GM12875 (cell line): ENCODE data around the gene CCDC190.

Source experiments
- H3K4me3 ChIP-seq: one replicate; pipeline ENCODE4 v1.5.1; 2011; ENCODE audit warnings: low read depth, low read length, control low read depth
- TF ChIP-seq, protein P1 (sequence below): IDR thresholded peaks from 2 replicates; pipeline ENCODE4 v1.5.1; 2011; ENCODE audit warnings: low read depth, mild to moderate bottlenecking, control low read depth, inconsistent platforms, low read length, moderate library complexity, borderline replicate concordance; ENCODE audit not compliant: insufficient read depth

CCDC190 gene

DNA sequence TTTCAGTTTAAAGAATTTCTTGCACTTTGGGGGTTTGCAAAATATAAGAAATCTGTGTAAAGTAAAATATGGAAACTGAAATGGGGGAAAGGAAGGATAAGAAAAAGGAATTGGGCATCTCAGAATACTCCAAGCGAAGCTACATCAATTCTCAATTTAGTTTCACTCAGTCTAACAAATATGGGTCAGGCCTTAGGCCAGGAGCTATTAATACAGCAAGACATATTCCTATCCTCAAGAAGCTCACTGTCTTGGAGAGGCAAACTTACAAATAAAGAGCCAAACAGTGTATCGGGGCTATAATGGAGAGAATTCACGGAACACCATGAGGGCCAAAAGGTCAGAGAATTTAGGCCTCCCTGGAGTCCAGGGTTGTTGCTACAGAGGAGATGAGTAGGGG, 43.0 kb upstream of the CCDC190 start:
- TF ChIP-seq, protein P1, sequence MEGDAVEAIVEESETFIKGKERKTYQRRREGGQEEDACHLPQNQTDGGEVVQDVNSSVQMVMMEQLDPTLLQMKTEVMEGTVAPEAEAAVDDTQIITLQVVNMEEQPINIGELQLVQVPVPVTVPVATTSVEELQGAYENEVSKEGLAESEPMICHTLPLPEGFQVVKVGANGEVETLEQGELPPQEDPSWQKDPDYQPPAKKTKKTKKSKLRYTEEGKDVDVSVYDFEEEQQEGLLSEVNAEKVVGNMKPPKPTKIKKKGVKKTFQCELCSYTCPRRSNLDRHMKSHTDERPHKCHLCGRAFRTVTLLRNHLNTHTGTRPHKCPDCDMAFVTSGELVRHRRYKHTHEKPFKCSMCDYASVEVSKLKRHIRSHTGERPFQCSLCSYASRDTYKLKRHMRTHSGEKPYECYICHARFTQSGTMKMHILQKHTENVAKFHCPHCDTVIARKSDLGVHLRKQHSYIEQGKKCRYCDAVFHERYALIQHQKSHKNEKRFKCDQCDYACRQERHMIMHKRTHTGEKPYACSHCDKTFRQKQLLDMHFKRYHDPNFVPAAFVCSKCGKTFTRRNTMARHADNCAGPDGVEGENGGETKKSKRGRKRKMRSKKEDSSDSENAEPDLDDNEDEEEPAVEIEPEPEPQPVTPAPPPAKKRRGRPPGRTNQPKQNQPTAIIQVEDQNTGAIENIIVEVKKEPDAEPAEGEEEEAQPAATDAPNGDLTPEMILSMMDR: no peak
- H3K4me3 ChIP-seq: no peak overlapping the region

- TF ChIP-seq, protein P1: no peak
- no peak overlapping the region for H3K4me3 ChIP-seq
Observed at GRCh38 chr1:162903246-162903645, 42.3 kb upstream of the CCDC190 start.

GRCh38 chr1:162902416-162902815, 41.4 kb upstream of the CCDC190 start:
- TF ChIP-seq, protein P1: no peak
- no peak overlapping the region for H3K4me3 ChIP-seq

GRCh38 chr1:162901243-162901642, 40.3 kb upstream of the CCDC190 start:
- H3K4me3 ChIP-seq: no peak overlapping the region
- TF ChIP-seq, protein P1: no peak

- H3K4me3 ChIP-seq: no peak overlapping the region
- TF ChIP-seq, protein P1: no peak
Observed at GRCh38 chr1:162899422-162900146, 38.6 kb upstream of the CCDC190 start.

- TF ChIP-seq, protein P1: no peak
- no peak overlapping the region for H3K4me3 ChIP-seq
Observed at GRCh38 chr1:162893612-162893908, 32.6 kb upstream of the CCDC190 start.

- TF ChIP-seq, protein P1: no peak
- no peak overlapping the region for H3K4me3 ChIP-seq
Observed at GRCh38 chr1:162892906-162893611, 32.1 kb upstream of the CCDC190 start.
